Dedifferentiated amniotic fluid mesenchymal stem cell (primary cell): Measurements from ENCODE around the gene NFATC1.
A peak's percentile ranks its signal among the peaks of the same experiment; 100 is the strongest.

Source experiments
- DNase-seq: peaks from one replicate; pipeline ENCODE4 v3.0.0-alpha.2; 2016; ENCODE audit errors: extremely low spot score

NFATC1 gene

GRCh38 chr18:79457239-79457638 is 61.5 kb downstream of the NFATC1 start:
- DNase-seq, result no peak

GRCh38 chr18:79457652-79458051 is 61.9 kb downstream of the NFATC1 start:
- DNase-seq, result no peak

GRCh38 chr18:79458131-79458838 is 62.6 kb downstream of the NFATC1 start:
- DNase-seq, result peak; percentile 86

- no peak for DNase-seq
Observed at GRCh38 chr18:79458917-79459803, 63.4 kb downstream of the NFATC1 start.

- DNase-seq, result no peak
Observed at GRCh38 chr18:79459946-79460480, 64.3 kb downstream of the NFATC1 start.

- no peak for DNase-seq
Observed at GRCh38 chr18:79460481-79461300, 65.0 kb downstream of the NFATC1 start.

GRCh38 chr18:79461627-79462026 is 65.9 kb downstream of the NFATC1 start:
- DNase-seq, result no peak

GRCh38 chr18:79463424-79463960 is 67.8 kb downstream of the NFATC1 start:
- no peak for DNase-seq

- DNase-seq, result no peak
Observed at GRCh38 chr18:79465392-79465991, 69.8 kb downstream of the NFATC1 start.

- no peak for DNase-seq
Observed at GRCh38 chr18:79466591-79466990, 70.9 kb downstream of the NFATC1 start.

GRCh38 chr18:79467126-79467525 is 71.4 kb downstream of the NFATC1 start:
- DNase-seq, result no peak

- no peak for DNase-seq
Observed at GRCh38 chr18:79468119-79468789, 72.5 kb downstream of the NFATC1 start.

- no peak for DNase-seq
Observed at GRCh38 chr18:79469309-79469708, 73.6 kb downstream of the NFATC1 start.

- no peak for DNase-seq
Observed at GRCh38 chr18:79469751-79470505, 74.2 kb downstream of the NFATC1 start.

GRCh38 chr18:79470547-79470946 is 74.8 kb downstream of the NFATC1 start:
- DNase-seq, result no peak

- DNase-seq, result no peak
Observed at GRCh38 chr18:79471046-79471445, 75.3 kb downstream of the NFATC1 start.

GRCh38 chr18:79471597-79471996 is 75.9 kb downstream of the NFATC1 start:
- no peak for DNase-seq

- DNase-seq, result no peak
Observed at GRCh38 chr18:79472176-79472575, 76.4 kb downstream of the NFATC1 start.

- DNase-seq, result no peak
Observed at GRCh38 chr18:79472946-79473345, 77.2 kb downstream of the NFATC1 start.
